Fibroblast of mammary gland (primary cell): Measurements from ENCODE around the gene CACNG3.
"Not testable (repeated sequence)": the region's sequence is repeated elsewhere in the genome, so short reads cannot be mapped to it uniquely, and the experiment has no call there.

Experiments
- DNase-seq: peaks from one replicate; pipeline ENCODE4 v3.0.0-alpha.2; 2010; ENCODE audit warnings: low read depth
- H3K4me3 ChIP-seq: 2 replicates; pipeline ENCODE4 v1.5.1; 2011; ENCODE audit warnings: low read depth, mild to moderate bottlenecking, low read length, moderate library complexity; ENCODE audit not compliant: control insufficient read depth
- CTCF ChIP-seq: conservative IDR thresholded peaks from 2 replicates; pipeline ENCODE4 v1.5.1; 2011; ENCODE audit warnings: low read depth, low read length, inconsistent platforms; ENCODE audit not compliant: control insufficient read depth, insufficient read depth

Gene CACNG3

GRCh38 chr16:24336491-24336890 lies 80.4 kb downstream of the CACNG3 start:
- TF ChIP-seq CTCF = no peak
- DNase-seq = no peak

GRCh38 chr16:24337013-24337412 lies 80.9 kb downstream of the CACNG3 start:
- no peak for TF ChIP-seq CTCF
- H3K4me3 ChIP-seq = no peak overlapping the region
- no peak for DNase-seq

More at GRCh38 chr16:24336491-24336890, 80.4 kb downstream of the CACNG3 start:
- no peak overlapping the region for H3K4me3 ChIP-seq

- DNase-seq, H3K4me3 ChIP-seq: not testable (repeated sequence)
Observed at GRCh38 chr16:24343829-24344228, 87.7 kb downstream of the CACNG3 start.

- DNase-seq = no peak
- TF ChIP-seq CTCF = no peak
- no peak overlapping the region for H3K4me3 ChIP-seq
Observed at GRCh38 chr16:24344784-24345183, 88.6 kb downstream of the CACNG3 start.

- DNase-seq = no peak
- no peak for TF ChIP-seq CTCF
- no peak overlapping the region for H3K4me3 ChIP-seq
Observed at GRCh38 chr16:24345704-24346103, 89.6 kb downstream of the CACNG3 start.

GRCh38 chr16:24346734-24347133 lies 90.6 kb downstream of the CACNG3 start:
- DNase-seq = no peak
- TF ChIP-seq CTCF = no peak
- H3K4me3 ChIP-seq = no peak overlapping the region

GRCh38 chr16:24347556-24347955 lies 91.4 kb downstream of the CACNG3 start:
- H3K4me3 ChIP-seq = no peak overlapping the region
- no peak for DNase-seq
- no peak for TF ChIP-seq CTCF
